ENCODE results near the gene IL25. TPM values are rescaled to one million over a fixed set of nuclear protein-coding genes. Genes with fewer than 3 reads are reported as not detected.

Gene IL25
- total and polyA plus RNA-seq, 7 experiments from 2014 or later, result not detected

GRCh38 chr14:23358042-23358441 is 14.6 kb upstream of the IL25 start:
- no peak for ATAC-seq
- DNase-seq, result no peak
- Mint-ChIP-seq H3K27ac (no peak overlapping the region), H3K4me1 (peaks cover under 1 to 11% (median 4%) of the 10 kb centered on the region in 7 donors), H3K27me3 (peaks cover 0 to 33% (median 19%) of the 10 kb centered on the region in 5 donors), H3K36me3 (no peaks in the 10 kb centered on the region), H3K4me3 (no peak overlapping the region), H3K9me3 (peaks cover 0 to 1% (median 0%) of the 10 kb centered on the region in 11 donors)
- no peaks in the 10 kb centered on the region for H3K27me3 ChIP-seq (ENCODE audit: control insufficient read depth in 2 of 2, insufficient read depth in 2 of 2, low read length in 2 of 2)
- no peak overlapping the region for H3K4me3 ChIP-seq (ENCODE audit: low read length)
- no peaks in the 10 kb centered on the region for H3K9me3 ChIP-seq (ENCODE audit: control insufficient read depth in 2 of 3, low read length in 3 of 3)
- no peak overlapping the region for H3K27ac ChIP-seq (ENCODE audit: low read depth, low read length)
- ChIA-PET CTCF (no interaction called here), POLR2A (no interaction called here)
- no peaks in the 10 kb centered on the region for H3K36me3 ChIP-seq (ENCODE audit: control insufficient read depth in 2 of 3, insufficient read depth in 3 of 3, low read length in 3 of 3)
- no peaks in the 10 kb centered on the region for H3K4me1 ChIP-seq (ENCODE audit: control insufficient read depth in 2 of 2, insufficient read depth in 2 of 2, low read length in 2 of 2)
- intact Hi-C loops (cut with micrococcal nuclease), result no loop called here

DNA sequence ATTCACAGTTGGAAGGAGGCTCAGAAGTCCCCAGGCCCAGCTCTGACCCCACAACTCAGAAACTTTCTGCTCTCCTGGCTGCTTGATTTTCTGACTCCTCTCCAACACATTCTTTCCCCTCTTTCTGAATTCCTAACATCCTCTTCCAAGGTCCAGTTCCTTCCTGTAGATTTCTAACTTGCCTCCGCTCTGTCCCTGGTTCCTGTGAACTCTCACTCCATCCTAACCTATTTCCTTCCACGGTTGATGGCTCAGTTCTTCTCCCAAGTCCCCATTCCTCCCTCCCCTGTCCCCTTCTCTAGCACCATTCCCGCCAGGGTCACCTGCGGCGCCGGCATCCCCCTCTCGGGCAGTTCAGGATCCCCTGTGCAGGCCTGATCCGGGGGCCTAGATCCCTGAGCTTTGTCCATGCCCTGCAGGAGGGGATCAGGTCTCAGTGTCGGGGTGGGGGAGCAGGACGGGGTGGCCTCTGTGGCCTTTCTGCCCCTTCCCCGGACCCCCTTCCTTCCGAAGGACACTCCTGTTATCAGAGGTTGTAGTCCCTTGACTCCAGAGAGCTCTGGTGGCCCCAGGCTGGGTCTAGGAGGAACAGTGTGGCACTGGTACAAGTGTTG is 13.9 kb upstream of the IL25 start:
- Mint-ChIP-seq H3K4me3 (no peak overlapping the region), H3K27ac (no peak overlapping the region), H3K27me3 (peaks cover 0 to 27% (median 13%) of the 10 kb centered on the region in 5 donors), H3K36me3 (no peaks in the 10 kb centered on the region), H3K4me1 (peaks cover 0 to 5% (median 0%) of the 10 kb centered on the region in 7 donors), H3K9me3 (peaks cover 0 to 1% (median 0%) of the 10 kb centered on the region in 11 donors)
- ChIA-PET CTCF (no interaction called here), POLR2A (no interaction called here)
- Histone ChIP-seq H3K27me3 (ENCODE audit: control insufficient read depth in 2 of 2, insufficient read depth in 2 of 2, low read length in 2 of 2) (no peaks in the 10 kb centered on the region), H3K4me3 (ENCODE audit: low read length) (no peak overlapping the region), H3K36me3 (ENCODE audit: control insufficient read depth in 2 of 3, insufficient read depth in 3 of 3, low read length in 3 of 3) (no peaks in the 10 kb centered on the region), H3K9me3 (ENCODE audit: control insufficient read depth in 2 of 3, low read length in 3 of 3) (no peaks in the 10 kb centered on the region), H3K4me1 (ENCODE audit: control insufficient read depth in 2 of 2, insufficient read depth in 2 of 2, low read length in 2 of 2) (no peaks in the 10 kb centered on the region), H3K27ac (ENCODE audit: low read depth, low read length) (no peak overlapping the region)
- ATAC-seq (peak; percentile 8), DNase-seq (no peak)
- intact Hi-C loops (cut with micrococcal nuclease), result no loop called here

GRCh38 chr14:23359167-23359626 is 13.4 kb upstream of the IL25 start:
- H3K4me1 ChIP-seq (ENCODE audit: control insufficient read depth in 2 of 2, insufficient read depth in 2 of 2, low read length in 2 of 2), result no peaks in the 10 kb centered on the region
- no peaks in the 10 kb centered on the region for H3K27me3 ChIP-seq (ENCODE audit: control insufficient read depth in 2 of 2, insufficient read depth in 2 of 2, low read length in 2 of 2)
- H3K27ac Mint-ChIP-seq, result no peak overlapping the region

DNA sequence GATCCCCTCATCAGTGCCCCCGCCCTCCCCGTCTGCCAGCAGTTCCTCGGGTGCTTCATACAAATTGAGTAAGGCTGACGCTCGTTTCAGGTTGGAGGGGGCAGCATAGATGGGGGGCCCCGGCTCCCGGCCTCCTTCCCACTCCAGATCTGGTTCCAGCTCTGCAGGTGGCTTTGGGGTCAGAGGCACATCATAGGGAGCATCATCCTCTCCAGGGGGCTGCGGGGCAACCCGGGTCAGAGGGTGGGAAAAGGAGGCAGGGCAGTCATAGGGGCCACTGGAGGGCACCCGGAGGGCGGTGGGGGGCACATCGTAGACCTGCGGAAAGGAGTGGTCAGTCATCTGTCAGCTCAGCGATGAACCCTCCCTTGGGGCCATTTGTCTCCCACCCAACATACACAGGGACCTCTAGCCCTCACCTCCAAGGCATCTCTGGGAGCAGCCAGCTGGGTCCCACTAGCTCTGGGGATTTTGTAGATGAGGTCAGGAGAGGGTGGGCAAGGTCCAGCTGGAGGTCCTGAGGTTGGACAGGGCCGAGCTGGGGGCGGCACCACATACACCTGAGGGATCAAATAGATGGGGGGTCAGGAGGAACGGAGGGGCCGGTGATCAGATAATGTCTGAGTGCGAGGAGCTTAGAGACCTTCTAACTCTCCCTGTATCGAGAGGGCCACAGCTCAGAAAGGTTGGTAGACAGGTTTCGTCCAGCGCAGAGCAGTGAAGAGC is 12.7 kb upstream of the IL25 start:
- ChIA-PET POLR2A (no interaction called here), CTCF (interaction anchor here (1.4 kb wide), 1 partner anchor 92 kb away, joined by 3 read pairs; no protein-coding TSS in a partner anchor)
- no peak overlapping the region for H3K4me3 ChIP-seq (ENCODE audit: low read length)
- H3K9me3 ChIP-seq (ENCODE audit: control insufficient read depth in 2 of 3, low read length in 3 of 3), result no peaks in the 10 kb centered on the region
- no peak overlapping the region for H3K27ac ChIP-seq (ENCODE audit: low read depth, low read length)
- Mint-ChIP-seq H3K27me3 (peaks cover 8 to 26% (median 24%) of the 10 kb centered on the region in 5 donors), H3K4me1 (peaks cover 0 to 4% (median 2%) of the 10 kb centered on the region in 7 donors), H3K9me3 (no peaks in the 10 kb centered on the region), H3K36me3 (no peaks in the 10 kb centered on the region), H3K4me3 (no peak overlapping the region), H3K27ac (no peak overlapping the region)
- no peaks in the 10 kb centered on the region for H3K4me1 ChIP-seq (ENCODE audit: control insufficient read depth in 2 of 2, insufficient read depth in 2 of 2, low read length in 2 of 2)
- DNase-seq (no peak), ATAC-seq (peak; percentile 6)
- H3K27me3 ChIP-seq (ENCODE audit: control insufficient read depth in 2 of 2, insufficient read depth in 2 of 2, low read length in 2 of 2), result no peaks in the 10 kb centered on the region
- no peaks in the 10 kb centered on the region for H3K36me3 ChIP-seq (ENCODE audit: control insufficient read depth in 2 of 3, insufficient read depth in 3 of 3, low read length in 3 of 3)
- intact Hi-C loops (cut with micrococcal nuclease), result no loop called here

More at GRCh38 chr14:23359167-23359626, 13.4 kb upstream of the IL25 start:
- Mint-ChIP-seq H3K4me3 (no peak overlapping the region), H3K9me3 (no peaks in the 10 kb centered on the region), H3K36me3 (no peaks in the 10 kb centered on the region), H3K4me1 (no peaks in the 10 kb centered on the region), H3K27me3 (peaks cover 1 to 26% (median 17%) of the 10 kb centered on the region in 5 donors)
- Histone ChIP-seq H3K36me3 (ENCODE audit: control insufficient read depth in 2 of 3, insufficient read depth in 3 of 3, low read length in 3 of 3) (no peaks in the 10 kb centered on the region), H3K27ac (ENCODE audit: low read depth, low read length) (no peak overlapping the region), H3K4me3 (ENCODE audit: low read length) (no peak overlapping the region), H3K9me3 (ENCODE audit: control insufficient read depth in 2 of 3, low read length in 3 of 3) (no peaks in the 10 kb centered on the region)
- intact Hi-C loops (cut with micrococcal nuclease), result no loop called here
- CTCF ChIA-PET, result no interaction called here
- ATAC-seq, result peak; percentile 11
- no peak for DNase-seq
- POLR2A ChIA-PET, result no interaction called here

GRCh38 chr14:23360496-23360895 is 12.1 kb upstream of the IL25 start:
- Histone ChIP-seq H3K27ac (ENCODE audit: low read depth, low read length) (no peak overlapping the region), H3K27me3 (ENCODE audit: control insufficient read depth in 2 of 2, insufficient read depth in 2 of 2, low read length in 2 of 2) (no peaks in the 10 kb centered on the region), H3K4me3 (ENCODE audit: low read length) (no peak overlapping the region), H3K4me1 (ENCODE audit: control insufficient read depth in 2 of 2, insufficient read depth in 2 of 2, low read length in 2 of 2) (no peaks in the 10 kb centered on the region), H3K36me3 (ENCODE audit: control insufficient read depth in 2 of 3, insufficient read depth in 3 of 3, low read length in 3 of 3) (no peaks in the 10 kb centered on the region), H3K9me3 (ENCODE audit: control insufficient read depth in 2 of 3, low read length in 3 of 3) (no peaks in the 10 kb centered on the region)
- H3K4me1 Mint-ChIP-seq, result peaks cover 0 to 5% (median 3%) of the 10 kb centered on the region in 7 donors
- no peaks in the 10 kb centered on the region for H3K9me3 Mint-ChIP-seq
- ChIA-PET CTCF (interaction anchor here (1.4 kb wide), 1 partner anchor 93 kb away, joined by 3 read pairs; no protein-coding TSS in a partner anchor), POLR2A (no interaction called here)
- no peak overlapping the region for H3K27ac Mint-ChIP-seq
- peaks cover 9 to 21% (median 19%) of the 10 kb centered on the region in 5 donors for H3K27me3 Mint-ChIP-seq
- ATAC-seq, result no peak
- no peaks in the 10 kb centered on the region for H3K36me3 Mint-ChIP-seq
- H3K4me3 Mint-ChIP-seq, result no peak overlapping the region
- intact Hi-C loops (cut with micrococcal nuclease), result no loop called here
- no peak for DNase-seq

- no peaks in the 10 kb centered on the region for H3K36me3 Mint-ChIP-seq
- H3K4me1 ChIP-seq (ENCODE audit: control insufficient read depth in 2 of 2, insufficient read depth in 2 of 2, low read length in 2 of 2), result no peaks in the 10 kb centered on the region
- H3K27me3 Mint-ChIP-seq, result peaks cover 9 to 18% (median 17%) of the 10 kb centered on the region in 5 donors
- no peaks in the 10 kb centered on the region for H3K9me3 ChIP-seq (ENCODE audit: control insufficient read depth in 2 of 3, low read length in 3 of 3)
- no peaks in the 10 kb centered on the region for H3K27me3 ChIP-seq (ENCODE audit: control insufficient read depth in 2 of 2, insufficient read depth in 2 of 2, low read length in 2 of 2)
- H3K27ac ChIP-seq (ENCODE audit: low read depth, low read length), result no peak overlapping the region
- intact Hi-C loops (cut with micrococcal nuclease), result no loop called here
- no peaks in the 10 kb centered on the region for H3K9me3 Mint-ChIP-seq
- no peaks in the 10 kb centered on the region for H3K36me3 ChIP-seq (ENCODE audit: control insufficient read depth in 2 of 3, insufficient read depth in 3 of 3, low read length in 3 of 3)
- no peak for ATAC-seq
- peaks cover 0 to 5% (median 3%) of the 10 kb centered on the region in 7 donors for H3K4me1 Mint-ChIP-seq
- POLR2A ChIA-PET, result no interaction called here
- no peak overlapping the region for H3K4me3 ChIP-seq (ENCODE audit: low read length)
- no peak overlapping the region for H3K4me3 Mint-ChIP-seq
- no peak for DNase-seq
- H3K27ac Mint-ChIP-seq, result no peak overlapping the region
- CTCF ChIA-PET, result interaction anchor here (1.4 kb wide), 1 partner anchor 93 kb away, joined by 3 read pairs; no protein-coding TSS in a partner anchor
Measured at GRCh38 chr14:23361320-23361719, 11.3 kb upstream of the IL25 start.

Measured in naive thymus-derived CD4-positive, alpha-beta T cell (primary cell).